RWPE1 (cell line): ENCODE measurements around the gene DUOX1.

Experiments used
- CTCF ChIA-PET: fragments of 350-600 bp; sonication (Branson Sonifier 250); formaldehyde crosslinking; extraction: SDS; loops from one replicate; lab custom pipeline; 2021; lab: Yijun Ruan, JAX
- POLR2A ChIA-PET: fragments of 400-600 bp; formaldehyde crosslinking; extraction: SDS; loops from one replicate; lab custom pipeline; 2020; ENCODE audit warnings: antibody characterized with exemption; ENCODE audit not compliant: low non-redundant PET; lab: Yijun Ruan, JAX
- DNase-seq: peaks from one replicate; pipeline ENCODE4 v3.0.0; 2012; ENCODE audit warnings: low spot score
- H3K27ac ChIP-seq: fragments of 450-650 bp; 2 replicates; pipeline ENCODE4 v1.5.1; 2017
- TF ChIP-seq, protein P1 (sequence below): fragments of 450-650 bp; conservative IDR thresholded peaks from 2 replicates; pipeline ENCODE4 v1.5.1; 2017; ENCODE audit warnings: low read depth, mild to moderate bottlenecking

The DUOX1 gene

DNA sequence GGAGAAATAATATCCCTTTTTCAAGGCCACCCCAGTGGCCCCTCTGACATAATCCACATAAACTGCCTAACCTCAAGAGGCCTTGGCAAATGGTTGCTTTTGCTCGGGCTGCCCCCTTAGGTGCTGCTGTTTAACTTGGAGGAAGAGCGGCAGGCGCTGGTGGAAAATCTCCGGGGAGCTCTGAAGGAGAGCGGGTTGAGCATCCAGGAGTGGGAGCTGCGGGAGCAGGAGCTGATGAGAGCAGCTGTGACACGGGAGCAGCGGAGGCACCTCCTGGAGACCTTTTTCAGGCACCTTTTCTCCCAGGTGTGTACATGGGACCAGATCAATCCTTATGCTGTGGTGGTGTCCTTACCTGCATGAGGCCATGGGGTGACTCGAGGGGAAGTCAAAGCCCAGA, 15.0 kb downstream of the DUOX1 start:
- CTCF ChIA-PET, result interaction anchor here (0.6 kb wide), 1 partner anchor 12 kb away, joined by 4 read pairs; no protein-coding TSS in a partner anchor
- POLR2A ChIA-PET, result no interaction called here
- no peak overlapping the region for H3K27ac ChIP-seq
- TF ChIP-seq, protein P1, sequence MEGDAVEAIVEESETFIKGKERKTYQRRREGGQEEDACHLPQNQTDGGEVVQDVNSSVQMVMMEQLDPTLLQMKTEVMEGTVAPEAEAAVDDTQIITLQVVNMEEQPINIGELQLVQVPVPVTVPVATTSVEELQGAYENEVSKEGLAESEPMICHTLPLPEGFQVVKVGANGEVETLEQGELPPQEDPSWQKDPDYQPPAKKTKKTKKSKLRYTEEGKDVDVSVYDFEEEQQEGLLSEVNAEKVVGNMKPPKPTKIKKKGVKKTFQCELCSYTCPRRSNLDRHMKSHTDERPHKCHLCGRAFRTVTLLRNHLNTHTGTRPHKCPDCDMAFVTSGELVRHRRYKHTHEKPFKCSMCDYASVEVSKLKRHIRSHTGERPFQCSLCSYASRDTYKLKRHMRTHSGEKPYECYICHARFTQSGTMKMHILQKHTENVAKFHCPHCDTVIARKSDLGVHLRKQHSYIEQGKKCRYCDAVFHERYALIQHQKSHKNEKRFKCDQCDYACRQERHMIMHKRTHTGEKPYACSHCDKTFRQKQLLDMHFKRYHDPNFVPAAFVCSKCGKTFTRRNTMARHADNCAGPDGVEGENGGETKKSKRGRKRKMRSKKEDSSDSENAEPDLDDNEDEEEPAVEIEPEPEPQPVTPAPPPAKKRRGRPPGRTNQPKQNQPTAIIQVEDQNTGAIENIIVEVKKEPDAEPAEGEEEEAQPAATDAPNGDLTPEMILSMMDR, result no peak
- DNase-seq, result no peak

DNA sequence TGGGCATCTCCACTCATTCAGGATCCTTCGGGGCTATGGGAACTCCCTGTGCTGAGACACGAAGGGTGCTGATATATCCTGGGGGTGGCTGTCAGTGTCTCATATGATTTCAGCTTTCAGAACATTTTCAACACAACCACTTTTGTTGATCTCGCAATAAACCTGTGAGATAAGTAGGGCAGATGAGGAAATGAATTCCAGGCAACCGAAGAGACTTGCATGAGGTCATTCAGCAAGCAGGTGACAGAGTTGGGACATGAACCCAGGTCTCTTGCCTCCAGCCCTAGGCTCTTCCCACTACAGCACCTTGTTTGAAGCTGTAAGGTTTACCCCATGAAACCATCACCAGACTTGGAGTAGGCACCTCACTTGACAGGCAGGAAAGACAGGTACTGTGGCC, 16.6 kb downstream of the DUOX1 start:
- TF ChIP-seq, protein P1, result no peak
- no peak for DNase-seq
- ChIA-PET CTCF (interaction anchor here (2.0 to 2.5 kb wide), 2 partner anchors 16 to 28 kb away, joined by 8 to 9 read pairs; no protein-coding TSS in a partner anchor), POLR2A (no interaction called here)
- no peak overlapping the region for H3K27ac ChIP-seq

DNA sequence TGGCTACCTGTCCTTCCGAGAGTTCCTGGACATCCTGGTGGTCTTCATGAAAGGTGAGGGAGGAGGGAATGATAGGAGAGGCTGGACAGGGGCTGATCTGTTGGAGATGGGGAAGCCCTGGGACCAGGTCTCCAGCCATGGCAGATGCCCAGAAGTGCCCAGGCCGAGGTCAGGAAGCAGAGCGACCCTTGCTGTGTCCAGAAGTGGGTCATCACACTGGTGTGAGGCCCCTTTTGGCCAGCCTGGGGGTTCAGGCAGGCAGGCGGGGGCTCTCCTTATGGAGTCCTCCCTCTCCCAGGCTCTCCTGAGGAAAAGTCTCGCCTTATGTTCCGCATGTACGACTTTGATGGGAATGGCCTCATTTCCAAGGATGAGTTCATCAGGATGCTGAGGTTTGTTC, 17.8 kb downstream of the DUOX1 start:
- ChIA-PET POLR2A (no interaction called here), CTCF (interaction anchor here (1.0 to 2.5 kb wide), 3 partner anchors 15 to 29 kb away, joined by 7 to 9 read pairs (median 8); no protein-coding TSS in a partner anchor)
- TF ChIP-seq, protein P1, result no peak
- no peak for DNase-seq
- H3K27ac ChIP-seq, result peak overlapping the region; percentile 60

DNA sequence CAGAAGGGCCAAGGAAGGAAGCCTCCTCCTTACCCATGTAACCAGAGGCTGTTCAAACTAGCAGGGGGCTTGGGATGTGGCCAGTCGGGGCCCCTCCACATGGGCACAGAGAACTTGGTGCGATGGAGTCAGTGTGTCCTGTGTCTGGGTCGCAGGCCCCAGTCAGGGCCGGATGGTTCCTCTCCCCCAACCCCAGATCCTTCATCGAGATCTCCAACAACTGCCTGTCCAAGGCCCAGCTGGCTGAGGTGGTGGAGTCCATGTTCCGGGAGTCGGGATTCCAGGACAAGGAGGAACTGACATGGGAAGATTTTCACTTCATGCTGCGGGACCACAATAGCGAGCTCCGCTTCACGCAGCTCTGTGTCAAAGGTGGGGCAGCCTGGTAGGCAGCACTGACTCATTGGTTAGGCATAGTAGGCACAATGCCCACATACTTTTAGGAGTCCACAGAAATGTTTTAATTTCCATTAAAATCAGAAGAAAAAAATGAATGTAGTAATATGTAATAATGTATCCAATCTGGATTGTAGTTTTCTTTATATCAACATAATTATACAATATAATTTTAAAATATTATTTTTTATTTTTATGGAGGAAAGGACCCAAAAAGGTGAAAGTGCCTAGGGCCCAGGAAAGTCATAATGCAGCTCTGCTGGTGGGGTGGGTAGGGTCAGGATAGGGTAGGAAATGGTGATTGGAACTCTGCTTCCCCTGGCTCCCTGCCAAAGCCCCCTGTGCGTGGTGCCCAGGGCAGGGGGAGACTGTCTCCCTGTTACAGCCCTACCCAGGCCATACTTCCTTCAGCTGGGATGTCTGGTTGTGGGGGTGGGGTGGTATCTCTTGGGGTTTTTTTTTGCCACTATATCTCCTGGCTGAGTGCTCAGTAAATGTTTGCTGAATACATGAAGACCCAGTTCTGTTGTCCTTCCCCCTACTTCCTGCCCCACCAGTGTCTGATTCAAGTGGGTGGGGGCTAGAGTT, 18.6 kb downstream of the DUOX1 start:
- peak overlapping the region; percentile 60 for H3K27ac ChIP-seq
- ChIA-PET CTCF (interaction anchor here (0.6 to 2.0 kb wide), 3 partner anchors 15 to 30 kb away, joined by 4 to 8 read pairs (median 7); no protein-coding TSS in a partner anchor), POLR2A (no interaction called here)
- DNase-seq, result peak; percentile 74
- TF ChIP-seq, protein P1, result no peak

DNA sequence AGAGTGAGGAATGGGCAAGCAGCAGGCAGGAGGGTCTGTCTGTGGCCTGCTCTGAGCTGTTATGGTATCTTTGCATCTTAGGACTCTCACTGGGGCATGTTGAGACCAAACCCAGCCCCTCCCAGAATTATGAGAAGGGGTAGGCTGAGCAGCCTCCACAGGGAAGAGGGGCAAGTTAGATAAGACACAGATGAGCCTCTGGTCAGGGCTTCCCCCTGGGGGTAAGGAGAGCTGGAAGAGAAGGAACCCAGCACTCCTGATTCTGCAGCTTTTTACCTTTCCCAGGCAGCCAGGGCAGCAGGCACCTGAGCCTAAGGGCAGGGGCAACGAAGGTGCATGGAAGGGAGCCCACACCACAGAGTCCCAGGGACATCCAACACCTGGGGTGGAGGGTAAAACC, 19.3 kb downstream of the DUOX1 start:
- DNase-seq, result no peak
- TF ChIP-seq, protein P1, result no peak
- ChIA-PET POLR2A (interaction anchor here (0.5 kb wide), 1 partner anchor 120 kb away, joined by 3 read pairs; no protein-coding TSS in a partner anchor), CTCF (interaction anchor here (1.1 kb wide), 1 partner anchor 13 kb away, joined by 3 read pairs; no protein-coding TSS in a partner anchor)
- H3K27ac ChIP-seq, result peak overlapping the region; percentile 60

DNA sequence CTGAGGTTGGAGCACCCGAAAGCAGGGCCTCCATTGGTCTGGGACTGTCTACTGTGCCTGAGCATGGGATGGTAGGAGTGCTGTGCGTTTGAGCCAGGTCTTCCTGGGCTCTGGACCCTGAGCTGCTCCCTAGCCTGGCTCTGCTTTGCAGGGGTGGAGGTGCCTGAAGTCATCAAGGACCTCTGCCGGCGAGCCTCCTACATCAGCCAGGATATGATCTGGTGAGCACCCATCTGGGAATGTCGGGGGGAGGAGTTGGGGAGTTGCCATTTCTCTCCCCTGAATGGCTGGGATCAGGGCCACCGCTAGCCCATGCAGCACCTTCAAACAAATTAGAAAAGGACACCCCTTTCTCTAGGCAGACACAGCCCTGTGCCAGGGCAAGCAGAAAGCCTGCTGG, 20.7 kb downstream of the DUOX1 start:
- no peak for DNase-seq
- ChIA-PET POLR2A (no interaction called here), CTCF (no interaction called here)
- TF ChIP-seq, protein P1, result no peak
- H3K27ac ChIP-seq, result peak overlapping the region; percentile 27; the same call in 1 of the 2 replicates
